Erythroblast (primary cell): ENCODE results near the gene STRADB.

Source experiments
- GATA1 ChIP-seq: IDR thresholded peaks from 2 replicates; pipeline ENCODE4 v1.6.1; 2011; ENCODE audit warnings: low read depth, mild to moderate bottlenecking, control low read depth, low read length, moderate library complexity
- POLR2A ChIP-seq: IDR thresholded peaks from 2 replicates; pipeline ENCODE4 v1.6.1; 2011; ENCODE audit warnings: mild to moderate bottlenecking, low read length

DNA sequence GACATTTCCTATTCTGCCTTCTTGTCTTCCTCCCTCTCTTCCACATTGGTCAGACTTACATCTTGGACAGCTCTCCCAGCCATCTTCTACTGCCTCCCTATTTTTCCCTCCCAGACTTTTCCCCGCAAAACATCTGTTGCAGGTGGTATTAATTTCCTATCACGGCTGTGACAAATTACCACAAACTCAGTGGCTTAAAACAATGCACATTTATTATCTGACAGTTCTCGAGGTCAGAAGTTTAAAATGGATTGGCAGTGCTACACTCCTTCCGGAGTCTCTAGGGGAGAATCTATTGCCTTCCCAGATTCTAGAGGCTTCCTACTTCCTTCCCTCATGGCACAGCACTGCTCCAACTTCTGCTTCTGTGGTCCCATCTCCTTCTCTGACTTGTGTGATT is 33.3 kb downstream of the STRADB start:
- TF ChIP-seq POLR2A (no peak), GATA1 (no peak)
